GM21381 (cell line): ENCODE results near the gene TMEM269.
"Not testable (repeated sequence)": the region's sequence is repeated elsewhere in the genome, so short reads cannot be mapped to it uniquely, and the experiment has no call there.

ENCODE experiments used
- ATAC-seq: cut with Tn5 transposase; IDR thresholded peaks from one replicate; pipeline ENCODE4 v1.9.1; 2021; ENCODE audit warnings: mild to moderate bottlenecking, moderate library complexity; ENCODE audit not compliant: unreplicated experiment

TMEM269 gene

DNA sequence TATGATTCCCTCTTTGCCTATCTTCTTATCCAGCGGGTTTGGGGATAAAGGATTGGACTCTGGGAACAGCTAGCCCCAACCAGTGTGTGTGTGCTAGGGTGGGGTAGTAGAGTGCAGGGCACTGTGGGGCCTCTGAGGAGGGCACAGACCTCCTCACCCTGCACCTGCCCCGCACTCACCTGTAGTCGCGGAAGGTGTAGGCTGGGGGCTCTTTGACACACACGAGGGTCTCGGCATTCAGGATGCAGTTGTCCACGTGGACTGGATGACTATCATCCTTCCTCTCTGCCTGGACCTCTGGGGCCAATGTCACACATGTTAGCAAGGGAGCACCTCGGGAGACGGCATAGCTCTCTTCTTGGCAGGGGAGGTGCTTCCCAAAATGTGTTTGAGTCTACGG, 36.8 kb upstream of the TMEM269 start:
- no peak for ATAC-seq

DNA sequence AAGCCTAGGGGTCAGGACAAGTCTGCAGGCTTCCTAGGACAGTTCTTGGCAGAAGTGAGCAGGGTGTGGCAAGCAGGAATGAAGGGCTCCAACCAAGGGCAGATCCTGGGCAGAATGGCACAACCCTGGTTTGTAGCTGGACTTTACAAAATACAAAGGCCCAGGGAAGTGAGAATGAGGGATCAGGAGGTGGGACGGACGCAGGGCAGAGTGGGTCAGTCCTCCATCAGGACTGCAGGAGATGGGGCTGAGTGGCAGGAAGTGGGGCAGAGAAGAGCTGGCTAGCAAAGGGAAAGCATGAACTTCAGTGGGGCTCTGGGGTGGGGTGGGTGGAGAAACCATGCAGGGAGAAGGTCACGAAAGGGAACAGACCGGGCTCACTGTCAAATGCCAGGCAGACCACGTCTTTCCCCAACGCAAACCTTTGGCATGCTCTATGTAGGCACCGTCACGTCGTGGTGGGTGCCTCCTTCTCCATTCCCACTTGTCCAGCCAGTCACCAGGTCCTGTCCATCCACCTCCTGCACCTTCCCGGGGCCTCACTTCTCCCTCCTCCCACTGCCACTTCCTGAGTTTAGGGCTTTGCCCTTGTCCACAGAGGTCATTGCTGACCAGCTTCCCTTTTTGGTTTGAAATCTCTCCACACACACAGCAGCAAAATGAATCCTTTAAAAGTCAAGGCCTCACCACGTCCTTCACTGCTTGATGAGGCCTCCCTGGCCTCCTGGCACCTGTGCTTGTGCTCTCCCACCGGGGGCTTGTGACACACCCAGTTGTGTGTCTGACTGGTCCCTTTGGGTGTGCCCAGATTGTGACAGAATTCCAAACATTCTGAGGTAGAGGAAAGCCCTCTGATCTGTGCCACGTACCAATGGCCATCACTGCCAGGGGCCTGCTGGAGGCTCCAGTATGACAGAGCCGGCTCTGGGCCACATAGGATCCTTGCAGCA, 36.1 kb upstream of the TMEM269 start:
- ATAC-seq: no peak

DNA sequence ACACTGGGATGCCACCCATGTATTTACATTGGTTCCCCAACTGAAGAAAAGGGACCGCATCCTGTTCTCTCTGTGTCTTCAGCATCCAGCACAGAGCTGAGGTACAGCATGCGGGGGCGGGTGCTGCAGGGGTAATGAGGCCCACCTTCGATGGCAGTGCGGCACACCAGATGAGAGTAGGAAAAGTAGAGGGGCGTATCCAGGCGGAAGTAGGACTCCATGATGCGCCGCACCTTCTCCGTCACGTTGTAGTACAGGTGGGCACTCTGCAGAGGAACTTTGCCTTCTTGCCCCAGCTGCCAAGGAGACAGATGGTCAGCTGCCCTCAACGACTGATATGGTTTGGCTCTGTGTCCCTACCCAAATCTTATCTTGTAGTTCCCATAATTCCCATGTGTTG, 34.8 kb upstream of the TMEM269 start:
- no peak for ATAC-seq

DNA sequence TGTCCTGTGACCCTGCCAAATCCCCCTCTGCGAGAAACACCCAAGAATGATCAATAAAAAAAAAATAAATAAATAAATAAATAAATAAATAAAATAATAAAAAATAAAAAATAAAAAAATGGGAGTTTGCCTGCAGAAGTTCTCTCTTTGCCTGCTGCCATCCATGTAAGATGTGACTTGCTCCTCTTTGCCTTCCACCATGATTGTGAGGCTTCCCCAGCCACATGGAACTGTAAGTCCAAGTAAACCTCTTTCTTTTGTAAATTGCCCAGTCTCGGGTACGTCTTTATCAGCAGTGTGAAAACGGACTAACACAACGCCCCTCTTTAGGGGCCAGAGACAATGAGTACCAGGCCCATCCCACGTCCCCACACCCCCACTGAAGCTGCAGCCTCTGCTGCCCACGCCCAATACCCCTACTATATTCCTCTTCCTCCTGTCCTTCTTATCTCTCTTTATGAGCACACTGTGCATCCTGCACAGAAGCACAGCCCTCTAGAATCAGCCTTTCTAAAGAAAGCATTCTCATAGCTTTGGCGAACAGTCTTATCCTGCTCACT, 33.2 kb upstream of the TMEM269 start:
- not testable (repeated sequence) for ATAC-seq

DNA sequence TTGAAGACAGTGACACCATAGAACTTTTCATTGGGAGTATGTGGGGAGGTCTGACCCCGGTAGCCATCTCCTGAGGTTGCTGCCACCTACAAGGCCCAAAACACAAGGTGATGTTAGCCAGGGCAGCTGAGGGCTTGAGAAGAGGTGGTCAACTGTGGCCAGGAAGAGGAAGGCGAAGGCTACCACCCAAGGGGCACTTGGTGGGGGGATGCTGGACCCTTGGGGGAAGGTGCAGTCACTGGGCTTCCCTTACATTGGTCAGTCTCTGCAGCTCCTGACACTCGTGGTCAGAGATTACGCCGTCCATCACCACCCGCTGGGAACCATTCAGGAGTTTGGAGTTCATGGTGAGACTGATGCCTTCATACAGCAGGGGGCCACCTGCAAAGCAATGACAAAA, 32.5 kb upstream of the TMEM269 start:
- no peak for ATAC-seq

DNA sequence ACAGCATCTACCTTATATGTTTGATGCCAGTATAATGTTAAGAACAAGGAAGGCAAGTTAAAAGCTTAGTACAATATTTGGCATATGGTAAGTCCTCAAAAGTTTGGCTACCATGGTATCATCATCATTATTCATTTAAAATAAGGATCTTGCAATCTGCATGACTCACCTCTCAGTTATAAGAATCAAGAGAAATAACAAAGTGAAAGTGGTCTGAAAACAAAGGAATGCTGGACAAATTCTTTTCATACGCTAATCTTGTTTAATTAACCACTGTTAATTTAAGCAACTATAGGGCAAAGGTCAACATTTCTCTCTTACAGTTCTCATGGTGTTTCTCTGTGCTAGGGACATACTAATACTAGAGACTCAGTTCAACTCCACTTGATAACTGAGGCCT, 31.7 kb upstream of the TMEM269 start:
- ATAC-seq: no peak

DNA sequence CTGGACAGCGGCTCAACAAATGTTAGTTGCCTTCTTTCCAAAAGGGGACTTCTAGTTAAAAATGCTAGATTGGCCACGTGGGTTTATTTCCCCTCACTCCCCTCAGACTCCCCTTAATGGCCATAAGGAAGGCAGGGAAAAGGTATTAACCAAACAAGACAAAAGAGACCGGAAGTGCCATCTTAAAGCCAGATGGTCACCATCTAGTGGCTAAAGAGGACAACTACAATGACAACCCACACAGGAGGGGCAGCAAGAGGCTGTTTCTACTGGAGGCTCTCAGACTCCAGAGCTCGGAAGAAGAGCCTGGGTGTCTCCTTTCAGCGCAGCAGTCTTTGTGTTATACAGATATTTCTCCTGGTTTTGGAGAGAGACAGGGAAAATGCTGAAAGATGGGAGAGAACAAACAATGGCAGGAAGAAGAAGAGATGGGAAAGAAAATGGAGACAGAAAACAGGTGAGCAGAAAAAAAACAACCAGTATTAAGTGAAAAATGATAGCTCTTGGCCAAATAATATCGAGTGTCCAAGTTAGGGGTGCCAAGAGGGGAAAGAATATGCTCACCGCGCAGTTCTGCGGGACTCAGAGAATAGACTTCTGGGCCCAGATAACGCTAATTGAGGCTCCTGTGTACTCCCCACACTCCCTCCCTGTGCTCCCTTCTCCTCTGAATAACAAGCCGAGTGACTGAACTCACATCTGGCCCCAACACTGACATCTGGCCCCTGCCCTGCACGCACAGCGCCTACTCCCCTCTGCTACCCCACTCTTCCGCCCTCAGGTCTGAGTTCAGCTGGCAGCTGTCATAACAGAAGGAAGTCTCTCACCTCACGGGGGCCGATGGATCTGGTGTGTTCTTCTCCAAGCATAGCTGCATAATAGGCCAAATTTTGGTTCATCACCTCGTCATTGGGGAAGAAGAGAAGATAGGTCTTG, 27.6 kb upstream of the TMEM269 start:
- no peak for ATAC-seq

DNA sequence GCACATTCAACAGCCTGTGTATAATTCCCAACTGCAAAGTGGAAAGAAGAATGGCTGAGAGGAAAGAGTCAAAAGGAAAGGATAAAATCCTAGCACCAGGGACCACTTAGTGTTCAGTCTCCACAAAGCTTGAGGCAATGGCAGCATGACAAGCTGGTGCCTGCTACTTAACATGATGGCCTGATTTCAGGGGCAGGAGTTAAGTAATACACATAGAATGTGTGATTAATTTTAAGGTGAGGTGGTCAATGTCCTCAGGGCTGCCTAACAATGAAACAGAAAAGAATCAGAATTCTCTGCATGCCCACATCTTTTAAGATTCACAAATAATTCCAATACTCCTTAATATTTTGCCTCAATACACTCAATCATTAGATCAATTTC, 26.9 kb upstream of the TMEM269 start:
- no peak for ATAC-seq

DNA sequence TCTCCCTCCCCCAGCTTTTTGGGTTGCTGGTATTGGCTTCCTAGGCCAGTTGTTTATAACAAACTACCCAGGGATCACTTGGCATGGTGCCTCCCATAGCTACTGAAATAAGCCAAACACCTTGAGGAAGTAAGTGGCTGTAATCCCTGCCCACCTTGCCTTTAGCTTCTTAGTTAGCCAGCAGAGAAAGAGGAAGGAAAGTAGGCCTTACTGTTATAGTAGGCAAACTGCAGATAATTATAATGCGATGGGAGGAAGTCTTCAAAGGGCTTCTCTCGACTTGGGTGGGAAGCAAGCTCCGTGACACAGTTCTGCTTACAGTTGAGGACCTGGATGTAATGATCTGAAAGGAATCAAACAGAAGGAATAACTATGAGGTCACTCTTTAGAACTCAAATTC, 26.1 kb upstream of the TMEM269 start:
- no peak for ATAC-seq

DNA sequence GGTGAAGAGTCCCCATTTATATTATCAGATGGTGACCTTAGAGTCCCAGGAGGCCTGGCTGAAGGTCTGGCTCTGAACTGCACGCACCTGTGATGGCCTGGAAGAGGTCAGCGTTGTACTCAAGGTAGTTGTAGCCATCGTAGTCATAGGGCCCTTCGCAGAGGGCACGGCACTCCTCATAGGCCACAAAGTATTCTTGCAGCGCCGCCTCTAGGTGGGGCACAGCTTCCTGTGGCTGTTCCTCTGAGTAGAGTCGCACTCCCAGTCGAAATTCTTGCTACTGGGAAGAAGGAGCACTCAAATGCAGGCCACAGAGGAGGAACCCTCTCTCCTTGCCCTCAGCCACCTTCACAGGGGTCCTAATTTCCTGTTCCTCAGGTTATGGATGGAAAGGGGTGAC, 25.7 kb upstream of the TMEM269 start:
- no peak for ATAC-seq

DNA sequence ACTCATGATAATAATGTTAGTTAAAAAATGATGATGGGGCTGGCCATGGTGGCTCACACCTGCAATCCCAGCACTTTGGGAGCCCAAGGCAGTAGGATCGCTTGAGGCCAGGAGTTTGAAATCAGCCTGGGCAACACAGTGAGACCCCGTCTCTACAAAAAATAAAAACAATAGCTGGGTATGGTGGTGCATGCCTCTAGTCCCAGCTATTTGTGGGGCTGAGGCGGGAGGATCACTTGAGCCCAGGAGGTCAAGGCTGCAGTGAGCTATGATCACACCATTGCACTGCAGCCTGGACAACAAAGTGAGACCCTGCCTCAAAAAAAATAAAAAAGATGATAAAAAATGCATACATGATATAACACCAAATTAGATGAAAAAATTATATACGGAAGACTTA, 23.2 kb upstream of the TMEM269 start:
- no peak for ATAC-seq

DNA sequence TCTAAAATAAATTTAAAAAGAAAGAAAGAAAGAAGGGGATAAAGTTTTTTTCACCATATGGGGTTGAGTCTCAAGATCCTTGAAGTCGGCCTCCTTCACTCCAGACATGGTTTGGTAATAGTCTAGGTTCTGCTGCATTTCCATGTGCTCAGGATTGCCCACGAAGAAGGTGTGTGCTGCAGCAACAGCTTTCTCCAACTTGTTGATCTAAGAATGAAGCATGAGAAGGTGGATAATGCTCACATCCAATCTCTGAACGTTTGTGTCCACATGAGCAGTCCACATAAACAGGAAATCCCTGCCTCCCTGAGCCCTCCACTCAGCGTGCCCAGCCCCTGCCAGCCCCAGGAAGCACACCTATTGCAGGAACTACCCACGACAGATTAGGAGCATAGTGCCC, 22.5 kb upstream of the TMEM269 start:
- no peak for ATAC-seq

DNA sequence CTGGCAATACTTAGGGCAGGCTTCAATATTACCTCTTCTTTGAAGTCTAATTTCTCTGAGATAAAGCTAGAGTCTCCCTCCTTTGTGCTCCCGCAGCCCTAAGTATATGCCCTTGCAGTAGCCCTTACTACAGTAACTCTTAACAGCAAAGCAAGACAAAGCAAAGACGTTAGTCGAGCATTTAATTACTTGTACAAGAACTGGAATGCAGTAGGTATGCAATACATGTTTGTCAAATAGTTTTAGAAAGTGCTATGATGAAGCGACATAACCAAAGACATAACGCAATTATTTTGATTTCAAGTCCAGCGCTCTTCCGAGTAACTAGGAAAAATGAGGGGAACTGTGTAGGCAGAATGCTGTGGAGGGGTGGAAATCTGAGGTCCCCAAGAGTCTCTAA, 19.5 kb upstream of the TMEM269 start:
- ATAC-seq: no peak

DNA sequence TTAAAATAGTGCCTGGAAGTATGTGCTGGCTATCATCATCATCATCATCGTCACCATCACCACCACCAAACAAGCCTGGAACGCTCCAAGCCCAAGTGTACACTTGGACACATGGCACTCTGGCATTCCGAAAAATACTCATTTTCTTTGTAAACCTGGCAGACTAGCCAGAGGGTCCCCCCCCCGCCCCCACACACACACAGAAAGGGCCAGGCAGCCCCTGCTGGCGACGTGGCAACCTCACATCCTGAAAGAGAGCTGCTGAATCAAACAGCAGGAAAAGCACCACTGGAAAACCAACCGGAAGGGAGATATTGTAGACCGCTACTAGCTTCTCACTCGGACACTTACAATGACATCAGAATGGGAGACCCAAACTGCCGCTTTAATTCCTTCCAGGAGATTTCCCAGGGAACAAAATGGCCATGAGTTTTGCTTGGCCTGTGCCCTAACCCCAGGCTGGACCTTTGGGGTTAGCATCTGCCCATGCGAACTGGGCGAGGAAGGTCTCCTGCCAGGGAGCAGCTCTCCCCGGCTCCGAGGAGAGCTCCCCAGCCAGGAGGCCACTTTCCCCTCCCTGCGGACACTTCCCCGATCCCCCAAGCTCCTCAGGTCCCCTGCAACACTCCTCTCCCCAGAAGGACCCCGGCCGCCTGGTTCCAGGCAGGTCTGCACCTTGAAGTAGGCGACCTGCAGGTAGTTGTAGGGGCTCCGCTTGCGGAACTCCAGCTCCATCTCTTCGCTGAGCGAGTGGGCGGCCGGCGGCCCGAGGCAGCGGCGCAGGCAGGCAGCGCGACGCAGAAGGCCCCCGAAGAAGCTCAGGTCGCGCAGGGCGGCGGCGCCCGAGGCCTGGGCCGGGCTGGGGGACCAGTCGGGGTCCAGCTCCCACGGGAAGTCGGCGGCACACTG, 18.7 kb upstream of the TMEM269 start:
- peak; percentile 14 for ATAC-seq

DNA sequence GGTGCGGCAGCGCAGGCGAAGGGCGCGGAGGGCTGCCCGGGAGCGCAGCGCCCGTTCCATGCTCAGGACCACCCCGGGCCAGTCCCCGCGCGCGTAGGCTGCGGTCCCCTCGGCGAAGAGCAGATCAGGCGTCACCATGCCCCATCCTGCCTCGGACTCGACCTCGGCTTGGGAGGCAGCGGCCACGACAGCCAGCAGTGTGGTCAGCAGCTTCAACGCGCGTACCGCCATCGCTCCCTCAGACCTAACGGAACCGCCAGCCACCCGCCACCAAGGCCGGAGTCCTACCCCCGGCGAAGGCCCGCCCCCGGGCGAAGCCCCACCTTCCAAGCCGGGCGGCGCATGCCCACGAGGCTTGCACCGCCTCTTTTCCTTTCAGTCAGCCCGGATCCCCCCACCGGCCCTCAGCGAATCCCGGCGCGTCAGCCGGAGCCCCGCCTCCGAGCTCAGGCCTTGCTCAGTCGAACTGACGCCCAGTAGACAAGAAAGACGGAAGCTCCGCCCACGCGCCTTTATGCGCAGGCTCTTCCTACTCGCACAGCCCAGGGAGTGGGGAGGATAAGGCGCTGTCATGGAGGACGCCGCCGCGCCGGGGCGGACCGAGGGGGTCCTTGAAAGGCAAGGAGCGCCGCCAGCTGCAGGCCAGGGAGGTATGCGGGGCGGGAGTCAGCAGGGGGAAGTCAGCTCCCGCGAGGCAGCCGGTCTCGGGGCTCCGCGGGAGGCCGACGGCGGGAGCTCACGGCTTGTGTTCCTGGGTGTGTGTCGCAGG, 17.9 kb upstream of the TMEM269 start, which contains the start of the genes C1orf50 and P3H1:
C1orf50 (plus strand) TSS at position 509 of the 769 bp plus-strand sequence; CDS start at position 572, 63 bp downstream.
P3H1 (minus strand) TSS at position 288 of the 769 bp plus-strand sequence; CDS start at position 231, 57 bp downstream.
- peak; percentile 87 for ATAC-seq

DNA sequence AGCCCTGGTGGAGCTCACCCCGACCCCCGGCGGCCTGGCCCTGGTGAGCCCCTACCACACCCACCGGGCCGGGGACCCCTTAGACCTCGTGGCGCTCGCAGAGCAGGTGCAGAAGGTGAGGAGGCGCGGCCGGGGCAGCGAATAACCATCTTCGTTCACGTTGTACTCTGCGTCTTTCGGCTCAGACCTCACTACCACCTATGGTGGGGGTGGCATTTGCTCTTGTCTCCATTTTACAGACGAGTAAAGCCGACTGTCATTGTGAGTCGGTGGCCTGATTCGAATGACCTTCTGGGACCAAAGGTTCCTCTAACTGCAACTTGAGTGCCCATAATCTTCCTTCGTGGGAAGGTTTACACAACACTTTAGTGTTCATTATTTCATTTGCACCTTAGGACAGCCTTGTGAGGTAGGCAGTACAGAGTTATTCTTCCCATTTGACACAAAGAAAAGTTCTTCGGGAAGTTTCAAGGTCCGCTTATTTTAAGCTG, 17.2 kb upstream of the TMEM269 start:
- peak; percentile 29 for ATAC-seq

DNA sequence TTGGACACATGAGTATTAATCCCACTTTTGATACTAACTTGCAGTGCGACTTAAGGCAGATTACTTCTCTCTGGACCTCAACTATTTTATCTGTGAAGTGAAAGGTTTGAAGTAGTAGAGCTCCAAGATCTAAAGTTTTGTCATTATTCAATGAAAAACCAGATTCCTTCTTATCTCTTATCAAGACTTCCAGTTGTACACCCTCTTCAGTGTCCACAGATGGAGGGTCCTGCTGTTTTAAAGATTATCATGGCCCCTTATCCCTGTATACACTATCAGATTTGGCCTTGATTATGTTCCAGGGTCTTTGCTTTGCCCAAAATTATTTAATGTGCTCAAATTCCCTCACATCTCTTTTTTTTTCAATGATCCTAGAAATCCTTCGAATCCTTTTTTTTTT, 16.6 kb upstream of the TMEM269 start:
- no peak for ATAC-seq

DNA sequence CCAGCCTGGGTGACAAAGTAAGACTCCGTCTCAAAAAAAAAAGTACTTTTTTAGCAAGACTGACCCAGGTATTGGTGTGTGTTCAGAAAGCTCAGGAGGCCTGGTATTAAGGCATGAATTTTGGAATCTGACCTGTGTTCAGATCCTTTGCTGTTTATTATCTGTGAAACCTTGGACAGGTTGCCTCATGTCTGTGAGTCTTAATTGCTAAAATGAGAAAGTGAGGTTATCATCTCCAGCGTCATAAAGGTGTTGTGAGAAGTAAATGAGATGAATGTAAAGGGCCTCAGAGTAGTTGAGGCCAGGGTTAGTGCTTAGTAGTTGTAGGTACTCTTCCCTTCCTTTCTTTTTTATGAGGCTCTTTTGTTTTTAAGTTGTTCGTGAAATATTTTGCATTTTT, 15.0 kb upstream of the TMEM269 start:
- ATAC-seq: no peak

DNA sequence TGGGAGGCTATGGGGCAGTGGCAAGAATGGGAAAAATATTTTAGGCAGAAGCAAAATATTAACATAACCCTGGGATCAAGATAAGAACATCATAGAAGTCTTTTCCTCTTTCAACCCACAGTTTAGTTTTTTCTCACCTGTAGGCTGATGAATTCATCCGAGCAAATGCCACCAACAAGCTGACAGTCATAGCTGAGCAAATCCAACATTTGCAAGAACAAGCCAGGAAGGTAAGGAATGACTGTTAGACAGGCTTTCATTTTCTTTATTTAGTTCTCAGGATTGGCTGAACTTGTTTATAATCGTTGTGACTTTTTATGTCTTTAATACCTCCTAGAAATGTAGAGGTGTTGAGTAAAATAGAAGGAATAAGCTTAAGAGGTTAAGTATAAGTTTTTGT, 11.4 kb upstream of the TMEM269 start:
- ATAC-seq: no peak
